ENCODE results near the gene PALLD. TPM values are rescaled to one million over a fixed set of nuclear protein-coding genes. Genes with fewer than 3 reads are reported as not detected.

Gene PALLD
- total RNA-seq, 1 donor from 2014 or later, result 179 TPM

DNA sequence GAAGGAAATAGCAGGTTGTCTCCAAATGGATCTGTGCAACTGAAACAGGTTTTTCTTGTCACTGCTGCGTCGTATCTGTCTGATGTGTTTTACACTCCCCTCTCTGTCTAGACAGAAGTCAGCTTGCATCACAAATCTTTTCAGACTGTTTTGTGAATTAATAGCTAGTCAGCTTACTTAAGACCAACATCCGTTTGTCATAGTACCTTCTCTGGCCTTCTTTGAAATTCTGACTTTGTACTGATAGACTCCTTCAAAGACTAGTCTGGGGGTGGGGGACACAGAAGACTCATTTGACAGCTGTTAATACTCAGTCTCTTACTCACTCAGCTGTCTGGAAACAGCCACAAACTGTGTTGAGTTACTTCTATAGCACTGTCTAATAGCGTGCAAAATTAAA is 197.8 kb downstream of the PALLD start:
- Histone ChIP-seq H3K36me3 (no peaks in the 10 kb centered on the region), H3K4me3 (no peak overlapping the region), H3K4me1 (no peaks in the 10 kb centered on the region), H3K27me3 (no peaks in the 10 kb centered on the region), H3K9me3 (no peaks in the 10 kb centered on the region), H3K27ac (peak overlapping the region; percentile 55)
- TF ChIP-seq, protein P1, sequence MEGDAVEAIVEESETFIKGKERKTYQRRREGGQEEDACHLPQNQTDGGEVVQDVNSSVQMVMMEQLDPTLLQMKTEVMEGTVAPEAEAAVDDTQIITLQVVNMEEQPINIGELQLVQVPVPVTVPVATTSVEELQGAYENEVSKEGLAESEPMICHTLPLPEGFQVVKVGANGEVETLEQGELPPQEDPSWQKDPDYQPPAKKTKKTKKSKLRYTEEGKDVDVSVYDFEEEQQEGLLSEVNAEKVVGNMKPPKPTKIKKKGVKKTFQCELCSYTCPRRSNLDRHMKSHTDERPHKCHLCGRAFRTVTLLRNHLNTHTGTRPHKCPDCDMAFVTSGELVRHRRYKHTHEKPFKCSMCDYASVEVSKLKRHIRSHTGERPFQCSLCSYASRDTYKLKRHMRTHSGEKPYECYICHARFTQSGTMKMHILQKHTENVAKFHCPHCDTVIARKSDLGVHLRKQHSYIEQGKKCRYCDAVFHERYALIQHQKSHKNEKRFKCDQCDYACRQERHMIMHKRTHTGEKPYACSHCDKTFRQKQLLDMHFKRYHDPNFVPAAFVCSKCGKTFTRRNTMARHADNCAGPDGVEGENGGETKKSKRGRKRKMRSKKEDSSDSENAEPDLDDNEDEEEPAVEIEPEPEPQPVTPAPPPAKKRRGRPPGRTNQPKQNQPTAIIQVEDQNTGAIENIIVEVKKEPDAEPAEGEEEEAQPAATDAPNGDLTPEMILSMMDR (IDR thresholded peaks at IDR 0.05), result no peak
- no peak for ATAC-seq
- DNase-seq, result no peak
- intact Hi-C loops (cut with DNase I), result no loop called here

DNA sequence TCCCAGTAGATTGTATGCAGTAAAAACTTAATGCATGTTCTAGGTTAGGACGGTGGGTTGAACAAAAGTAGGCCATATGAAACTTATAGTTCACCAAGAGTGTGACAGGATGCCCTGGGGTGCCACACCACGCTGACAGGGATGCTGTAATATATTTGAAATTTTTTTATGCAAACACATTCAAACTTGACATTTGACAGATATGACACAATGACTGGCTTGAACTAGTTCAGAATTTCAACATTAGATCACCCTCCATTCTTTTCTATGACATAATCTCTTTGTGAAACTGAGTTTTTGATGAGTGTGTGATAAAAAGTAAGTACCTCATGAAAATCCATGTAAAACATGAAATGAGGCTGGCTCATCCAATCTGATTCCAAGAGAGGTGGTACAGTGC is 198.4 kb downstream of the PALLD start:
- H3K4me1 ChIP-seq, result no peaks in the 10 kb centered on the region
- no peak overlapping the region for H3K27ac ChIP-seq
- TF ChIP-seq, protein P1 (IDR thresholded peaks at IDR 0.05), result no peak
- DNase-seq (no peak), ATAC-seq (peak; percentile 19)
- no peaks in the 10 kb centered on the region for H3K27me3 ChIP-seq
- no peak overlapping the region for H3K4me3 ChIP-seq
- H3K9me3 ChIP-seq, result no peaks in the 10 kb centered on the region
- intact Hi-C loops (cut with DNase I), result no loop called here
- H3K36me3 ChIP-seq, result no peaks in the 10 kb centered on the region

DNA sequence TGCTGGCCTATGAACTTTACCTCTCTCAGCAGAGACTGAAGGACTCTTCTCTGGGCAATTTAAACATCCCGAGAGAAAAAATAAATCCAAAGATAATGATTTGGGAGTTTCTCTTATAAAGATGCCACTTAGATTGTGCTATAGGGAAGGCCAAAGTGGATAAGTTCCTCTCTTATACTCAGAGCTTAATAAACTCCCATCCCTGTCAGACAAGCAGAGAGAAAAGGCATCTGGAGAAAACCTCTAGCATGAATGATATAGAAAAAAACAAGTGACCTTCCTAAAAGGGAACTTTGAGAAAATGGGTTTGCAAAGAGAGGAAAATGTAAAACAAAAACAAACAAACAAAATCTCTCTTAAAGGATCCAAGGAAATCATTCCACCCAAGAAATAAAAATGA is 199.4 kb downstream of the PALLD start:
- H3K27ac ChIP-seq, result no peak overlapping the region
- H3K4me1 ChIP-seq, result no peaks in the 10 kb centered on the region
- TF ChIP-seq, protein P1 (IDR thresholded peaks at IDR 0.05), result no peak
- no peaks in the 10 kb centered on the region for H3K27me3 ChIP-seq
- no peaks in the 10 kb centered on the region for H3K9me3 ChIP-seq
- DNase-seq, result no peak
- H3K36me3 ChIP-seq, result no peaks in the 10 kb centered on the region
- H3K4me3 ChIP-seq, result no peak overlapping the region
- no peak for ATAC-seq
- intact Hi-C loops (cut with DNase I), result no loop called here

DNA sequence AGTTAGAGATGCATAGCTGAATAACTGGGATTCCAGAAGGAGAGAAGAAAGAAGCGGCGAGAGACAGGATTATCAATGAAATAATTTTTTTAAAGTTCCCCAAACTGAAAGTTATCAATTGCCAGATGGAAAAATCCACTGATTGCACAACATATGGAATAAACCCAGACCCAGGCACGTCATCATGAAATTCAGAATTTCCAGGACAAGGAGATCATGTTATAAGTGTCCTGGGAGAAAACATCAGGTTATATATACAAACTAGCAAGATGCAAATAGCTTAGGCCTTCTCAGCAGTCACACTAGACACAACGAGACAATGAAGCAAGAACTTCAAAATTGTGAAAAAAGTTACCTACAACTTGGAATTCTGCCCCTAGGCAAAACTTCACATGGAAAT is 200.0 kb downstream of the PALLD start:
- intact Hi-C loops (cut with DNase I), result no loop called here
- no peaks in the 10 kb centered on the region for H3K9me3 ChIP-seq
- no peak for ATAC-seq
- no peak for DNase-seq
- no peaks in the 10 kb centered on the region for H3K4me1 ChIP-seq
- no peaks in the 10 kb centered on the region for H3K36me3 ChIP-seq
- H3K27me3 ChIP-seq, result no peaks in the 10 kb centered on the region
- no peak overlapping the region for H3K4me3 ChIP-seq
- no peak overlapping the region for H3K27ac ChIP-seq
- TF ChIP-seq, protein P1 (IDR thresholded peaks at IDR 0.05), result no peak

DNA sequence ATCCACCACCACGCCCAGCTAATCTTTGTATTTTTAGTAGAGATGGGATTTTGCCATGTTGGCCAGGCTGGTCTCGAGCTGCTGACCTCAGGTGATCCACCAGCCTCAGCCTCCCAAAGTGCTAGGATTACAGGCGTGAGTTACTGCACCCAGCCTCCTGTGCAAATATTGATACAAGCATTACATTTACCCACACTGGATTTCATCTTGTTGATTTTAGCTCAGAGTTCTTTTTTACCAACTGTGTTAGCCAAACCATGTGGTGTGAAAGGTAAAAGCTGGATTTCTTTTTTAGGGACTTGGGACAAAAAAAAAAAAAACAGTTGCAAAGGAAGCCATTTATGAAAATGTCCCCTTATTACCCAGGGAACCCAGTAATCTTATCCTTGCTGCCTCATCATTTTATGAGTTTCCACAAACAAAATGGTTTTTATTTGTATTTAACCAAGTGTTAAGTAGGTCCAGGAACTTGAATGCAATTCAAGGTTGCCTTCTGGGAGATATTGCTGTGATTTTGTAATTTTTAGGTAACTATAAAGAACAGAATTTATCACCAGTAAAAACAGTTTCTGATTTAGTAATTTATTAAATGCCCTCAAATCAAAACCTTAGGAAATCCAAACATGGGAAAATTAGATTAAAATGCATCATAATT is 202.5 kb downstream of the PALLD start:
- ATAC-seq, result no peak
- no peak overlapping the region for H3K27ac ChIP-seq
- intact Hi-C loops (cut with DNase I), result no loop called here

More for the DNA sequence above, 202.5 kb downstream of the PALLD start:
- Histone ChIP-seq H3K4me1 (no peaks in the 10 kb centered on the region), H3K9me3 (no peaks in the 10 kb centered on the region), H3K36me3 (no peaks in the 10 kb centered on the region), H3K4me3 (no peak overlapping the region), H3K27me3 (no peaks in the 10 kb centered on the region)
- DNase-seq, result no peak
- TF ChIP-seq, protein P1 (IDR thresholded peaks at IDR 0.05), result no peak

Data from upper lobe of right lung (tissue), 1 donor.